HL-60 (cell line): ENCODE results near the gene TMEM45A.
"Not testable (repeated sequence)": the region's sequence is repeated elsewhere in the genome, so short reads cannot be mapped to it uniquely, and the experiment has no call there.

Source experiments
- DNase-seq, 2 experiments: peaks; one replicate each; pipeline ENCODE4 v3.0.0-alpha.2; 2010 to 2020; ENCODE audit warnings: low read depth in 1 of 2, low spot score in 1 of 2
- H3K27ac ChIP-seq: fragments of 250-450 bp; sonication (Bioruptor Pico); replicated peaks from 2 replicates; pipeline ENCODE4 v1.5.1; 2020; ENCODE audit warnings: mild to moderate bottlenecking, moderate library complexity
- H3K27me3 ChIP-seq: fragments of 250-450 bp; sonication (Bioruptor Pico); 2 replicates; pipeline ENCODE4 v1.5.1; 2021; ENCODE audit warnings: mild to moderate bottlenecking, moderate library complexity; ENCODE audit not compliant: insufficient read depth, poor library complexity, severe bottlenecking
- H3K4me3 ChIP-seq: replicated peaks from 2 replicates; pipeline ENCODE4 v1.5.1; 2011; ENCODE audit warnings: mild to moderate bottlenecking, control low read depth, low read length; ENCODE audit not compliant: insufficient read depth
- CTCF ChIP-seq: IDR thresholded peaks from one replicate; pipeline ENCODE4 v1.5.1; 2011; ENCODE audit warnings: low read length, control low read depth, inconsistent platforms; ENCODE audit not compliant: insufficient read depth
- GABPA ChIP-seq: IDR thresholded peaks from 2 replicates; pipeline ENCODE4 v1.6.1; 2012; ENCODE audit warnings: low read depth
- POLR2AphosphoS5 ChIP-seq: IDR thresholded peaks from 2 replicates; pipeline ENCODE4 v1.6.1; 2012; ENCODE audit warnings: low read depth
- REST ChIP-seq: IDR thresholded peaks from 2 replicates; pipeline ENCODE4 v1.6.1; 2012; ENCODE audit warnings: low read depth; ENCODE audit not compliant: insufficient replicate concordance
- SPI1 ChIP-seq: IDR thresholded peaks from 2 replicates; pipeline ENCODE4 v1.6.1; 2012; ENCODE audit warnings: low read depth, mild to moderate bottlenecking, borderline replicate concordance
- long read RNA-seq: library from polyadenylated mRNA; unstranded; transcript quantifications from one replicate; pipeline ENCODE4 v2.0.0, GENCODE V29; 2020

TMEM45A gene
- long read RNA-seq, partial matches to known transcripts = 0 of 1 reads
- long read RNA-seq, other reads (novel, unspliced or antisense) = 1 of 1 reads

- peaks cover 9% of the 10 kb centered on the region for H3K27me3 ChIP-seq
- peak within 1 kb of the TSS; percentile 62 for H3K4me3 ChIP-seq
- no peak within 1 kb of the TSS for H3K27ac ChIP-seq
- TF ChIP-seq SPI1 = peak; percentile 55; the same call in 1 of the 2 replicates
- TF ChIP-seq CTCF = no peak
- peak; percentile 70 to 74 for DNase-seq
Measured at GRCh38 chr3:100492059-100493006, at the start of gene TMEM45A. Gene TMEM45A, plus strand, starts transcription at chr3:100492619. Its CDS starts 62,593 bp downstream, at chr3:100555212.

GRCh38 chr3:100443690-100444089 lies 48.7 kb upstream of the TMEM45A start:
- no peak overlapping the region for H3K4me3 ChIP-seq
- TF ChIP-seq SPI1 = no peak
- no peak for TF ChIP-seq CTCF
- TF ChIP-seq POLR2AphosphoS5 = no peak
- TF ChIP-seq REST = no peak
- DNase-seq = no peak
- no peak overlapping the region for H3K27ac ChIP-seq
- no peaks in the 10 kb centered on the region for H3K27me3 ChIP-seq

GRCh38 chr3:100447067-100447466 lies 45.4 kb upstream of the TMEM45A start:
- H3K4me3 ChIP-seq, DNase-seq, H3K27ac ChIP-seq, H3K27me3 ChIP-seq: not testable (repeated sequence)

GRCh38 chr3:100448079-100448478 lies 44.3 kb upstream of the TMEM45A start:
- TF ChIP-seq SPI1 (no peak), REST (no peak), POLR2AphosphoS5 (no peak), GABPA (no peak), CTCF (no peak)

More at GRCh38 chr3:100448079-100448478, 44.3 kb upstream of the TMEM45A start:
- Histone ChIP-seq H3K4me3 (no peak overlapping the region), H3K27ac (no peak overlapping the region), H3K27me3 (no peaks in the 10 kb centered on the region)
- DNase-seq = no peak
